GM19023 (cell line): ENCODE measurements around the gene SPTBN1.
"Not testable (repeated sequence)": the region's sequence is repeated elsewhere in the genome, so short reads cannot be mapped to it uniquely, and the experiment has no call there.

Source experiments
- ATAC-seq: cut with Tn5 transposase; IDR thresholded peaks from one replicate; pipeline ENCODE4 v1.9.1; 2021; ENCODE audit warnings: mild to moderate bottlenecking, moderate library complexity; ENCODE audit not compliant: unreplicated experiment

Gene SPTBN1

DNA sequence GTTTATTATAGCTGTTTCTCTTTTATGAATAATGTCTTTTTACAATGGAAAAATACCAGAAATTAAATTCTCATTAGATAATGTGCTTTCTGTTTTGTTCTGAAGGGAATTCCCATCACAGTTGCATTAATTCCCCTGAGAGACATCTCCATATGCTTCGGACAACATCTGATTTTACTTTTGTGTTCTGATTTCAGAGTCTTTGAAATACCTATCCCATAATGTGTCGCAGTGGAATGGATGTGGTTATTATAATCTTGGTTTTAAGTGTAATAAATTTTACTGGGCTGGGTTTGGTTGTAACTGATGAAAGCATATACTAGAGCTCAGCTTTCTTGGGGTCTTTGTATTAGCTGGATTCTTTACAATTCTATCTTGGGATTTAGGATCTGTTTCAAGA is 12.5 kb downstream of the SPTBN1 start:
- ATAC-seq: no peak

DNA sequence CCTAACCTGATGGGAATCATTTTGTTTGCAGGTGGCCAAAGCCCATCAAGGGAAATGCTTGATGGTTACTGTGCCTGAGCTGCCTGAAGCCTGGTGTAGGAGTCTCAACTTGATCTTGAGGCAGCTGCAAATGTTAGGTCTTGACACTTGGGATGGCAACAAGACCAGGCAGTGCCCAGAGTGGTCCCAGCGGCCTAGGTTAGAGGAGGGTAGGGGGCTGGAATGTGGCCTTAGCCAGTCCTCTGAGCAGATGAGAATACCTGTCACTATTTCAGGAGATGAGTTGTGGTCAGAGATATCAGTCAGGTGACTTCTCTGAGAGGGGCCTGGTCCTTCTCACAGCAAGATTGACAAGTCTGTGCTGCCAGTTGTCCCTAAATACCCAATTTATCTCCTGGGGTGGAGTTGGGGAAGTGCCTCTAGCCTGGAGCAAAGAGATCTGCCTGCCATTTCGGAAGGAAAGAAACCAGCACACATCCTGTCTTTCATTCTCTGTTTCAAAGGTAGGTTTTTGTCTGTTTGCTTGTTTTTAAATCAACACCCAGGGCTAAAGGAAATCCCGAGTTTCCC is 13.4 kb downstream of the SPTBN1 start:
- no peak for ATAC-seq

- no peak for ATAC-seq
Observed at GRCh38 chr2:54470266-54470938, 14.3 kb downstream of the SPTBN1 start.

DNA sequence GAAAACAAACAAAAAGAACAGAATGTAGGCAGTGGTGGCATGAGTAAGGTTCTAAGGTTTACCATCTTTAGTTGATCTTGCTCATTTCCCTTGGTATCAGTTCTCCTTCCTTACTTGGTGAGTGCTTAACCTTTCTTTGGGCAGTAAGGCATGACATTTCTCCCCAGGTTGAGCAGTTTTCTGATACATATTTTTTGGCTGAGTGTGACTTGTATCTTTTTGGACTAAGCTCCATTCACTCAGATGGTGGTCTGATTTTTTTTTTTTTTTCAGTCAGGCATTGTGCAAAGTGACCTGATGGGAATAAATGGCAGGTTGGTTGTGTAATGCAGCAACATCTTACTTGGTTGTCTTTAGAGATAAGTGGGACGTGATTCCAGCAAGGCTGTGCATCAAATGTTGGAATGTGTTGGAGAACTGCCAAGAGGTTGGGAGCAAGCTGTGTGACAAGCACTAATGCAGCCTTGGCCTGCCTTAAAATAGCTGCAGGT is 15.1 kb downstream of the SPTBN1 start:
- peak; percentile 68 for ATAC-seq

DNA sequence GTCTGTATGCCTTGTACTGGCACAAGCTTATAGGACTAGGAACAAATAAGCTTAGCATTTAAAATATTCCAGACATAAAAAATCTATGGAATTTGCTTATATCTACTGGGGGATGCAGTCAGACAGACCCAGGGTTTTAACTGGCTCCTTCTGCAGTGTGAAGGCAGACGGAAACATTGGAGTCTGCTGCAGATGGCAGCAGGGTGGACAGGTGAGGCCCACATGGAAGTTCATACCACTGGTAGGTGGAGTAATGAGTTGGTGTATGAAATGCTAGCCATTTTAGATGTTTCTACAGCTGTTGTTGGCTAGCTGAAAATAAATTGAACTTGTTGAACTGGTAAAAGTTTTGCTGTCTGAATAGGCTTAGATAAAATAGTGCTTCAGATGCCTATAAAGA is 17.7 kb downstream of the SPTBN1 start:
- no peak for ATAC-seq

DNA sequence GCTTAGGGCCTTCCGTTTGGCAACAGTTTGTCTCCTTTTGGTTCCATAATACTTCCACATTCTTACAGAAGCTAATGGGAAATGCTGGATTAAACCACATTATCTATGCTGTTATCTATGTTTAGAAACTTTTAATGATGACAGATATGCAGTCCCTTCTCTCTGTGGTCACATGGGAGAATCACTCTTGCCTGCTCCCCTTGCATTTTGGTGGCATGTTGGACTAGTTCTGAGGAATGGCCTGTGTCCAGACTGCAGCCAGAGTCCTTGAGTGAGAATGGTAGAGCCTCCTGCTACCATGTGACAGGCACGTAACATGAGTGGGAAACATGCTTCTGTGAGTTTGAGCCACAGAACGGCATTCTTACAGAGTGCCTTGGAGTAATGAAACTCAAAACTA is 19.2 kb downstream of the SPTBN1 start:
- ATAC-seq: no peak

DNA sequence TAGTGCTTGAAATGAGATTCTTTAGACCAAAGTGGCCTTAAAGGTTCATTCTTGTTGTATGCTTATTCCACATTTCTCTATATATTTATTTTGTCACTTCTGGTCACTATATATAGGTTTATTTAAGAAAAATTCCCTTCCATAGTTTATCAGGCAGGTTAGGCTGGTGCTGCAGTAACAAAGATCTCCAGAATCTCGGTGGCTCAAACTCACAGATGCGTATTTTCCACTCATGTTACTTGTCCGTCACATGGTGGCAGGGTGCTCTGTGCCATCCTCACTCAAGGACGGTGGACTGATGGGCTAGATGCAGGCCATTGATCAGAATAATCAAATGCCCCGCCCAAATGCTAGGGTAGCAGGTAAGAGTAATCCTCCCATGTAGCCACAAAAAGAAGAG is 19.8 kb downstream of the SPTBN1 start:
- ATAC-seq: no peak

GRCh38 chr2:54476852-54477251 is 20.7 kb downstream of the SPTBN1 start:
- ATAC-seq: no peak

DNA sequence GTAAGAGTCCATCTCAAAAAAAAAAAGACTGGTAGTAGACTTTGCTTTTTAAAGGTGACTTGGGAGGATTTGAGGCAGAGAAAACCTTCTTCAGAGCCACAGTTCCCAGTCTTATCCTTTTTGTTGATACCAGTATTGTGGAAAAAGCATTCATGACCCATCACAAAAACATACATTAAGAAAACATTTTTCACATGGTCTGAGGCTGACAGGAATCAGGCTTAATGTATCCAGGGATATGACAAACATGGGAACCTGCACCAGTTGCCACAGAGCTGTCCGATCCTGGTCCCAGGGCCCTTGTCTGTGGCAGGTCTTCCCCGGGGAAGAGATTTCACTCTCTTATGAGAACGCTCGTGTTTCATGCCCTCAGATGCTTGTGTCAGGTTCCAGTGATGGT is 21.8 kb downstream of the SPTBN1 start:
- no peak for ATAC-seq

GRCh38 chr2:54478899-54479298 is 22.8 kb downstream of the SPTBN1 start:
- ATAC-seq: no peak

GRCh38 chr2:54479424-54479823 is 23.3 kb downstream of the SPTBN1 start:
- no peak for ATAC-seq

DNA sequence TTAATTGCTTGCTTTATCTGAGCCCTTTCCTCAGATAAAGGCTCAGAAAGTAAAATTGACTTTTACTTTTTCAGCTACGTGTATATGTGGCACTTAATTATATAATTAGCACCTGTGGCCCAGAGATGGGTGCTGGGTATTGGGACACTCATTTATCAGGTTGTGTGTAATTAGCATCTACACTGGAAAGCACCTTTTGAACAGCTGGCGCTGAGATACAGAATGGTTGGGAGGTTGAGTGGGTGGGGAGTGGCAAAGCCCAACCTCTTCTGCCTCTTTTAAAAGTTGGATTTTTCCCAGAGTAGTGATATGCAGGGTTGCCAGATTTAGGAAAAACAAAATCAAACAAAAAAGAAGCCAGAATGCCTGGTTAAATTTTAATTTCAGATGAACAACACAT is 23.9 kb downstream of the SPTBN1 start:
- peak; percentile 90 for ATAC-seq

DNA sequence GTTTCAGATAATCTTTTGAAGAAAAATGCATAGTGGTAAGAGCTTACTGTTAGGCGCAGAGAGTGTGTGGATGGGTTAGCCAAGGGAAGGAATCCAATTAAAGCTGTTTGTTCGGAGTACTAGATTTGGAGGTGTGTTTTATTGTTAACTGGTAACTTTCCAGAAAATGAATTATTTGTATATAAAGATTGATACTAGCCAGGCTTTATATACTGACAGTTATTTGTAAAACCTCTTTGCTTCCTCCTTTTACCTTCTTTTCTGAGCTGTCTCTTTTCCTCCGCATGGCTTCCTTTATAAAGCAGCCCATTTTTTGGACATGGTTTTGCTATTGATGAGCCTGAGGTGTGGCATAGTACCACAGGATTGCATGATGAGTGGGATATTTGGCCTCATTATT is 25.6 kb downstream of the SPTBN1 start:
- no peak for ATAC-seq

DNA sequence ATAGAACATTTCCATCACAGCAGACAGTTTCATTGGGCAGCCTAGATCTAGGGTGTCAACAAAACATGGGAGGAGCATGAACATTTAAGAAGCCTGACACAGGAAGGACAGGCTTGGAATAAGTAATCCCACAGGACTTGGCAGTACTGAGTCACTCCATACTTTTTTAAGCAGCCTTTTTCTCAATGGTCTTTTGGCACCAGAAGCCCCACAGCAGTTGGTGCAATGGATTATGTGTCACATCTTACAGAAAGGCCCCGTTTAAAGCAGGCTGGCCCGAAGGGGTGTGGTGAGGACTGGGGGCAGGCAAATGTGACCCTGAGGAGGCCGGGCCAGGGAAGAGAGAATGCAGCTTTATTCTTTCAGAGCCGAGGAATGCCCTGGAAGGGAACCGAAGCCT is 26.6 kb downstream of the SPTBN1 start:
- ATAC-seq: no peak

GRCh38 chr2:54483426-54483825 is 27.3 kb downstream of the SPTBN1 start:
- ATAC-seq: no peak

DNA sequence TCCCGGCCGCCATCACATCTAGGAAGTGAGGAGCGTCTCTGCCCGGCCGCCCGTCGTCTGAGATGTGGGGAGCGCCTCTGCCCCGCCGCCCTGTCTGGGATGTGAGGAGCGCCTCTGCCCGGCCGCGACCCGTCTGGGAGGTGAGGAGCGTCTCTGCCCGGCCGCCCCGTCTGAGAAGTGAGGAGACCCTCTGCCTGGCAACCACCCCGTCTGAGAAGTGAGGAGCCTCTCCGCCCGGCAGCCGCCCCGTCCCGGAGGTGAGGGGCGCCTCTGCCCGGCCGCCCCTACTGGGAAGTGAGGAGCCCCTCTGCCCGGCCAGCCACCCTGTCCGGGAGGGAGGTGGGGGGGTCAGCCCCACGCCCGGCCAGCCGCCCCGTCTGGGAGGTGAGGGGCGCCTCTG is 29.6 kb downstream of the SPTBN1 start:
- ATAC-seq: not testable (repeated sequence)

DNA sequence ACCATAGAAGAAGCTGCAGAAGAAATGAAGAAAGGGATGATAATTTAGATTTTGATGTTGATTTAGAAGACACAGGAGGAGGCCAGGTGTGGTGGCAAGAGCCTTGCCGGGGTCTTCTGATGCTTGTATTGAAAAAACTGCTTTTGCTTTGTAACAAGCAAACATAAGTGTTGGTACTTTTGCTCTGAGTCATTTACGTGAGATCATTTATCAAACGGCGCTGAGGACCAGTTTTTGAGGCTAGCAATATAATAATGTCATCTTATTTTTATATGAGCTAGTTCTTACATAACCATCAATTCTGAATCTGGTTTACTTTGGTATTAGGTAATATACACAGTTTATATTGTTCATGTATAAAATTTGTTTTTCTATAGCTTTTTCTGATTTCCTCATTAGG is 30.6 kb downstream of the SPTBN1 start:
- no peak for ATAC-seq

DNA sequence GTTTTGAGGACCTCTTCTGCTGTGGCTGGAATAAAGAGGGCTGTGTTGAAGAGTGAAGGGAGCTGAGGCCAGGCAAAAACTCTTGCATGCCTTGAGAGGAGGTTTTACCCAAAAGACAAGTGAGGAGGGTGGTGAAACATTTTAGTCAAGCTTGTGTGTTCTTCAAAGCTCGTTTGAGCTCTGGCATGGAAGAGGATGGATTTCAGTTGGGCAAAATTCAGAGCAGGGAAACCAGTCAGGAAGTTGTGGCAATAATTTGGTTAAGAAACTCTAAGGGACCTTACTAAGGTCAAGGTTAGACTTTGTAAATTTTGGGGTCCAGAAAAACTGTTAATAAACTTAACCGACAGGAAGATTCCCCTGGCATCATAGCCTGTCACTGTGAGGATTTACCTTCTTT is 34.7 kb downstream of the SPTBN1 start:
- no peak for ATAC-seq

GRCh38 chr2:54492335-54492734 is 36.2 kb downstream of the SPTBN1 start:
- ATAC-seq: no peak

DNA sequence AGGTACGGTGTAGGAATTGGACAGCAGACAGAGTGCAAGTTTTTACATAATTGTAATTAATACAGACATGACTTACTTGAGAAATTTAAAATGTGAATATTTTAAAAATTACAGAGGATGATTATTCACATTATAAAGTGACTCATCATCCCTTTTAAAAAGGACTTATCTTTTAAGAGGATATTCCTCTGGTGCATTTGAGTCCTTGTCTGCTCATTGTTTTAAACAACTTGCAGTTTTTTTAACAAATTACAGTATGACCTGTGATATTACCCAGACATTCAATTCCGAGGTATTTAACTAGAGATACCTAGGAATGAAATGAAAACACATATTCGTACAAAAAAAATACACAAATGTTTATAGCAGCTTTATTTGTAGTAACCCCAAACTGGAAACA is 38.0 kb downstream of the SPTBN1 start:
- no peak for ATAC-seq

- no peak for ATAC-seq
Observed at GRCh38 chr2:54496920-54497319, 40.8 kb downstream of the SPTBN1 start.

- no peak for ATAC-seq
Observed at GRCh38 chr2:54497763-54498680, 41.9 kb downstream of the SPTBN1 start.
